ENCODE results near the gene AGBL3.

- TF ChIP-seq MAX (IDR thresholded peaks at IDR 0.05; ENCODE audit: low read depth, low read length), result no peak
- TF ChIP-seq CTCF (IDR thresholded peaks at IDR 0.05; ENCODE audit: low read depth, low read length), result no peak
- no peak for TF ChIP-seq POLR2A (IDR thresholded peaks at IDR 0.05; ENCODE audit: extremely low read depth, insufficient read length)
Observed at GRCh38 chr7:135035252-135035651, 48.9 kb downstream of the AGBL3 start.

All from NB4 (cell line).